Effector CD4-positive, alpha-beta T cell (primary cell): ENCODE results near the gene KCND3.
"Not testable (repeated sequence)": the region's sequence is repeated elsewhere in the genome, so short reads cannot be mapped to it uniquely, and the experiment has no call there.

Experiments used
- DNase-seq: peaks from one replicate; pipeline ENCODE4 v3.0.0-alpha.2; 2020

The KCND3 gene

GRCh38 chr1:111768625-111769024, 220.8 kb downstream of the KCND3 start:
- DNase-seq: no peak

GRCh38 chr1:111768023-111768422, 221.4 kb downstream of the KCND3 start:
- DNase-seq: no peak

GRCh38 chr1:111762332-111762731, 227.1 kb downstream of the KCND3 start:
- DNase-seq: no peak

GRCh38 chr1:111761717-111762116, 227.8 kb downstream of the KCND3 start:
- DNase-seq: no peak

- no peak for DNase-seq
These were observed 231.1 kb downstream of the KCND3 start for GRCh38 chr1:111758373-111758772.

- DNase-seq: no peak
These were observed 233.3 kb downstream of the KCND3 start for GRCh38 chr1:111756124-111756513.

- peak; percentile 91 for DNase-seq
These were observed 233.9 kb downstream of the KCND3 start, which contains the start of gene DDX20 for GRCh38 chr1:111755331-111756123. Gene DDX20 (plus strand): TSS chr1:111755901. CDS start chr1:111755925, 24 bp downstream.

- DNase-seq: peak; percentile 5
These were observed 234.5 kb downstream of the KCND3 start for GRCh38 chr1:111754984-111755330.

GRCh38 chr1:111751906-111752575, 237.4 kb downstream of the KCND3 start:
- no peak for DNase-seq

GRCh38 chr1:111750856-111751255, 238.6 kb downstream of the KCND3 start:
- no peak for DNase-seq

- no peak for DNase-seq
These were observed 239.8 kb downstream of the KCND3 start for GRCh38 chr1:111749628-111750027.

GRCh38 chr1:111747947-111748346, 241.5 kb downstream of the KCND3 start:
- no peak for DNase-seq

GRCh38 chr1:111747282-111747734, 242.2 kb downstream of the KCND3 start:
- DNase-seq: peak; percentile 57

- no peak for DNase-seq
These were observed 242.9 kb downstream of the KCND3 start for GRCh38 chr1:111746614-111746999.

GRCh38 chr1:111745675-111746613, 243.5 kb downstream of the KCND3 start:
- DNase-seq: no peak

GRCh38 chr1:111743679-111744101, 245.8 kb downstream of the KCND3 start:
- no peak for DNase-seq

GRCh38 chr1:111742938-111743549, 246.4 kb downstream of the KCND3 start:
- no peak for DNase-seq

GRCh38 chr1:111742292-111742691, 247.2 kb downstream of the KCND3 start:
- not testable (repeated sequence) for DNase-seq

- no peak for DNase-seq
These were observed 249.3 kb downstream of the KCND3 start for GRCh38 chr1:111739925-111740765.

GRCh38 chr1:111739194-111739924, 250.1 kb downstream of the KCND3 start, which contains the start of gene INKA2:
Gene INKA2 (minus strand): TSS chr1:111739395. CDS start chr1:111739242, 153 bp downstream.
- DNase-seq: peak; percentile 42
